K562 (cell line): ENCODE data around the gene DPY30. TPM values are rescaled to one million over a fixed set of nuclear protein-coding genes. Genes with fewer than 3 reads are reported as not detected.

Source experiments
- ATF3 ChIP-seq, 2 experiments: fragments of 450-650 bp in 1 of 2; sonication (generic) in 1 of 2; formaldehyde crosslinking in 1 of 2; IDR thresholded peaks in 1 of 2; conservative IDR thresholded peaks in 1 of 2; 2 replicates each; pipeline versions ENCODE4 v1.6.1 to v1.8.1; 2016 to 2023; ENCODE audit warnings: mild to moderate bottlenecking in 2 of 2, moderate library complexity in 2 of 2, inconsistent platforms in 1 of 2, missing genetic modification reagents in 1 of 2
- BACH1 ChIP-seq: fragments of 200-800 bp; sonication (Bioruptor generic); IDR thresholded peaks from 2 replicates; pipeline ENCODE4 v1.6.1; 2016; ENCODE audit warnings: missing genetic modification characterization, missing compliant biosample characterization
- BRD4 ChIP-seq: fragments of 200-600 bp; sonication (generic); IDR thresholded peaks from 2 replicates; pipeline ENCODE4 v1.6.1; 2017; ENCODE audit warnings: inconsistent platforms
- CXXC5 ChIP-seq: fragments of 250-450 bp; sonication (Bioruptor Pico); IDR thresholded peaks from 2 replicates; pipeline ENCODE4 v1.8.0; 2022; ENCODE audit warnings: inconsistent platforms, mild to moderate bottlenecking, moderate library complexity
- FOXK2 ChIP-seq, 2 experiments: fragments of 450-650 bp; IDR thresholded peaks in 1 of 2; conservative IDR thresholded peaks in 1 of 2; 2 replicates each; pipeline ENCODE4 v1.6.1; 2016; ENCODE audit warnings: low read depth in 2 of 2, mild to moderate bottlenecking in 1 of 2
- HDAC1 ChIP-seq, 2 experiments: fragments of 450-650 bp; IDR thresholded peaks; 2 replicates each; pipeline ENCODE4 v1.6.1; 2016 to 2017; ENCODE audit warnings: inconsistent platforms in 1 of 2, mild to moderate bottlenecking in 1 of 2, moderate library complexity in 1 of 2
- NFE2 ChIP-seq: IDR thresholded peaks from 2 replicates; pipeline ENCODE4 v1.6.1; 2014; ENCODE audit warnings: antibody characterized with exemption, low read depth
- SP1 ChIP-seq: sonication (generic); formaldehyde crosslinking; IDR thresholded peaks from 2 replicates; pipeline ENCODE4 v1.8.1; 2022; ENCODE audit warnings: mild to moderate bottlenecking, missing genetic modification reagents
- TCF7 ChIP-seq: sonication (generic); IDR thresholded peaks from 2 replicates; pipeline ENCODE4 v1.6.1; 2016; ENCODE audit warnings: antibody characterized with exemption, borderline replicate concordance
- TOE1 ChIP-seq, 2 experiments: fragments of 450-650 bp in 1 of 2; sonication (generic) in 1 of 2; formaldehyde crosslinking in 1 of 2; IDR thresholded peaks; 2 replicates each; pipeline versions ENCODE4 v1.7.1 to v1.8.0; 2016 to 2022; ENCODE audit warnings: borderline replicate concordance in 2 of 2, mild to moderate bottlenecking in 2 of 2, antibody characterized with exemption in 1 of 2, inconsistent platforms in 1 of 2, low read depth in 1 of 2, missing genetic modification reagents in 1 of 2, moderate library complexity in 1 of 2
- ZBTB40 ChIP-seq, 2 experiments: fragments of 450-650 bp in 1 of 2; sonication (generic) in 1 of 2; formaldehyde crosslinking in 1 of 2; IDR thresholded peaks; 2 replicates each; pipeline versions ENCODE4 v1.7.1 to v1.9.0; 2016 to 2022; ENCODE audit warnings: inconsistent platforms in 1 of 2, mild to moderate bottlenecking in 1 of 2, missing genetic modification reagents in 1 of 2
- ZFP30 ChIP-seq: fragments of 250-450 bp; sonication (Bioruptor Pico); IDR thresholded peaks from 2 replicates; pipeline ENCODE4 v1.8.0; 2022; ENCODE audit warnings: moderate library complexity, mild to moderate bottlenecking, inconsistent platforms, borderline replicate concordance
- ZNF431 ChIP-seq: sonication (generic); formaldehyde crosslinking; IDR thresholded peaks from 2 replicates; pipeline ENCODE4 v1.8.0; 2022; ENCODE audit warnings: mild to moderate bottlenecking, missing genetic modification reagents
- polyA plus RNA-seq, 8 experiments: library from polyadenylated mRNA; depleted of rRNA in 4 of 8; stranded (reverse) in 5 of 8; unstranded in 3 of 8; fragments of >200 nt; fragmentation: Nextera tagmentation in 2 of 8; fragmentation: Illumina TruSeq in 1 of 8; extraction: Ambion mirVana in 2 of 8; extraction: Trizol in 1 of 8; gene quantifications; 2 replicates each; pipeline versions ENCODE4 v1.2.1 to v1.2.3, GENCODE V29; 2011 to 2014; ENCODE audit warnings: inconsistent platforms in 1 of 8, missing spikeins in 1 of 8
- total RNA-seq, 7 experiments: library from RNA; depleted of rRNA in 6 of 7; stranded (reverse); fragments of >200 nt in 6 of 7; fragmentation: Illumina TruSeq in 2 of 7; extraction: Trizol in 2 of 7; gene quantifications; 2 replicates each; pipeline versions ENCODE4 v1.2.1 to v1.2.3, GENCODE V29; 2011 to 2021; ENCODE audit warnings: low replicate concordance in 1 of 7

DPY30 gene
- total and polyA plus RNA-seq, 9 of the 15 experiments (the other 6 are each of a cell fraction or from before 2014, with no cell fraction given): 64.6 to 402 (median 116) TPM

- TF ChIP-seq ATF3 (IDR thresholded peaks at IDR 0.05) (peak; percentile 51), ATF3 (CRISPR knock-in tag; conservative IDR thresholded peaks at IDR 0.05) (no peak), ZNF431 (CRISPR knock-in tag) (no peak), TOE1 (IDR thresholded peaks at IDR 0.05; ENCODE audit: borderline replicate concordance) (0 out of 2 replicates have a peak, but pooled peaks have one; percentile 50), TOE1 (CRISPR knock-in tag; IDR thresholded peaks at IDR 0.05; ENCODE audit: borderline replicate concordance, low read depth) (no peak), BACH1 (tag) (no peak; the same call in 1 of the 2 replicates), ZFP30 (CRISPR knock-in tag) (no peak), HDAC1 (IDR thresholded peaks at IDR 0.05) (peak in 1 of 2 experiments; percentile 58; a peak in 2 of 4 replicates), TCF7 (no peak), FOXK2 (conservative IDR thresholded peaks at IDR 0.05 in 1 of 2, IDR thresholded peaks at IDR 0.05 in 1 of 2; ENCODE audit: low read depth in 2 of 2) (peak; percentile 45 to 63; a peak in 2 of 4 replicates), NFE2 (no peak), ZBTB40 (IDR thresholded peaks at IDR 0.05) (0 out of 2 replicates have a peak, but pooled peaks have one; percentile 52), ZBTB40 (CRISPR knock-in tag; IDR thresholded peaks at IDR 0.05) (no peak), CXXC5 (CRISPR knock-in tag) (0 out of 2 replicates have a peak, but pooled peaks have one; percentile 25), BRD4 (peak; percentile 54; the same call in 1 of the 2 replicates), SP1 (CRISPR knock-in tag) (no peak)
These were observed 22.6 kb upstream of the DPY30 start (continued) for GRCh38 chr2:32061973-32062861.
